Thyroid gland (tissue), 4 donors: ENCODE data around the gene BATF.

Experiments used
- POLR2A ChIP-seq, 2 donors: fragments of 450-650 bp; IDR thresholded peaks; one replicate each; pipeline ENCODE4 v1.6.1; 2017; ENCODE audit warnings: antibody characterized with exemption in 2 of 2, mild to moderate bottlenecking in 2 of 2, moderate library complexity in 1 of 2
- TF ChIP-seq, protein P1 (sequence below), 6 experiments: fragments of 200-600 bp in 3 of 6; fragments of 450-650 bp in 3 of 6; sonication (generic) in 3 of 6; IDR thresholded peaks; one replicate each; pipeline ENCODE4 v1.5.1; 2016 to 2019; ENCODE audit warnings: antibody characterized with exemption in 6 of 6, mild to moderate bottlenecking in 2 of 6, inconsistent platforms in 1 of 6, moderate library complexity in 1 of 6

DNA sequence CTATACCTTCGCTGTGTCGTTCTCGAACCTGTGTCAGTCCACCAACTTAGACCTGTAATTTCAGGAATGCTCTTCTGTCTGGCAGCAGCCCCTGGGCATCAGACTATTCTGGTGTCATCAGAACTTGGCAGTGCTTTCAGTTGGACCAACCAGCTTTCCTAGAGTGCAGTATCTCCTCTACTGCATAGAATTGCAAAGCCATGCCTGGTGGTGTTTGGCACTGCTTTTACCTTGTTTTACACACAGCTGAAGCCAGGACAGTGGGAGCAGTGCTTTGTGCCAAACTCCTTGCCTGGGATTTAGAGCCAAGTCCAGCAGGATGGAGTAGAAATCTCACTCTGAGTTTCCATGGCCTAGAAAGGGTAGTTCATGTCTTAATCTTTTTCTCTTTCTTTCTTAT lies 57.6 kb downstream of the BATF start:
- TF ChIP-seq, protein P1, sequence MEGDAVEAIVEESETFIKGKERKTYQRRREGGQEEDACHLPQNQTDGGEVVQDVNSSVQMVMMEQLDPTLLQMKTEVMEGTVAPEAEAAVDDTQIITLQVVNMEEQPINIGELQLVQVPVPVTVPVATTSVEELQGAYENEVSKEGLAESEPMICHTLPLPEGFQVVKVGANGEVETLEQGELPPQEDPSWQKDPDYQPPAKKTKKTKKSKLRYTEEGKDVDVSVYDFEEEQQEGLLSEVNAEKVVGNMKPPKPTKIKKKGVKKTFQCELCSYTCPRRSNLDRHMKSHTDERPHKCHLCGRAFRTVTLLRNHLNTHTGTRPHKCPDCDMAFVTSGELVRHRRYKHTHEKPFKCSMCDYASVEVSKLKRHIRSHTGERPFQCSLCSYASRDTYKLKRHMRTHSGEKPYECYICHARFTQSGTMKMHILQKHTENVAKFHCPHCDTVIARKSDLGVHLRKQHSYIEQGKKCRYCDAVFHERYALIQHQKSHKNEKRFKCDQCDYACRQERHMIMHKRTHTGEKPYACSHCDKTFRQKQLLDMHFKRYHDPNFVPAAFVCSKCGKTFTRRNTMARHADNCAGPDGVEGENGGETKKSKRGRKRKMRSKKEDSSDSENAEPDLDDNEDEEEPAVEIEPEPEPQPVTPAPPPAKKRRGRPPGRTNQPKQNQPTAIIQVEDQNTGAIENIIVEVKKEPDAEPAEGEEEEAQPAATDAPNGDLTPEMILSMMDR (IDR thresholded peaks at IDR 0.05), result no peak
- no peak for TF ChIP-seq POLR2A (IDR thresholded peaks at IDR 0.05)
